SK-N-MC (cell line): ENCODE measurements around the gene FARS2.
"Not testable (repeated sequence)": the region's sequence is repeated elsewhere in the genome, so short reads cannot be mapped to it uniquely, and the experiment has no call there.

Experiments used
- DNase-seq: peaks from one replicate; pipeline ENCODE4 v3.0.0-alpha.2; 2011; ENCODE audit warnings: low read depth, low spot score
- H3K27ac ChIP-seq: fragments of 200-600 bp; sonication (generic); 2 replicates; pipeline ENCODE4 v1.5.1; 2016; ENCODE audit warnings: mixed run types
- H3K36me3 ChIP-seq: fragments of 200-600 bp; sonication (generic); 2 replicates; pipeline ENCODE4 v1.6.1; 2017; ENCODE audit warnings: antibody characterized with exemption, low read length, mixed read lengths; ENCODE audit not compliant: insufficient read depth
- H3K4me3 ChIP-seq: fragments of 200-600 bp; sonication (generic); 2 replicates; pipeline ENCODE4 v1.5.1; 2016
- H3K9ac ChIP-seq: fragments of 200-600 bp; sonication (generic); 2 replicates; pipeline ENCODE4 v1.8.0; 2017; ENCODE audit warnings: mixed run types, mixed read lengths; ENCODE audit not compliant: insufficient read length
- H3K9me3 ChIP-seq: fragments of 200-600 bp; sonication (generic); 2 replicates; pipeline ENCODE4 v1.6.1; 2017; ENCODE audit warnings: low read depth, mild to moderate bottlenecking, antibody characterized with exemption, low read length, moderate library complexity, mixed read lengths
- EZH2 ChIP-seq: fragments of 200-600 bp; sonication (generic); IDR thresholded peaks from one replicate; pipeline ENCODE4 v1.6.1; 2017; ENCODE audit warnings: antibody characterized with exemption
- FOXP2 ChIP-seq: optimal IDR thresholded peaks from 2 replicates; pipeline ENCODE3; 2011; ENCODE audit warnings: mild to moderate bottlenecking, moderate library complexity; ENCODE audit not compliant: insufficient read depth; ENCODE audit errors: extremely low read length, control extremely low read depth
- POLR2AphosphoS5 ChIP-seq: IDR thresholded peaks from 2 replicates; pipeline ENCODE4 v1.6.1; 2012; ENCODE audit warnings: mild to moderate bottlenecking, low read depth, low read length, borderline replicate concordance

The FARS2 gene

DNA sequence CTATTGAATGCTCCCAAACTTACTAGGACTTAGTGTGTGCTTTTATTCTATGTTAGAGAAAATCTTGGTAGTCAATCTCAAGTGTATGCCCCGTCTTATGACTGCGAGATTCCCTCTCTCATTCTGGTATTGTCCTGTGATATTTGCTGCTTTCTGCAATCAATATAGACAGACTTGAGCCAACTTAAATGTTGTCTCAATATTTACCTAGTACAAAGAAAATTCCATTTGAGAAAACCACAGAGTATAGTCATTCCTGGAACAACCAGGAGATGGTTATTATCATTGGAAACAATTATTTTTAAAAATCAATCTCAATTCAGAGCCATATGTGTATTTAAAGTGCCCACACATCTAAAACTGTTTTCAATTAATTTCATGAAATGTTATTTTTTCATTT is 415.4 kb downstream of the FARS2 start:
- H3K4me3 ChIP-seq = no peak overlapping the region
- H3K27ac ChIP-seq = no peak overlapping the region
- no peak for TF ChIP-seq POLR2AphosphoS5
- no peak for TF ChIP-seq EZH2
- no peak for TF ChIP-seq FOXP2
- no peaks in the 10 kb centered on the region for H3K36me3 ChIP-seq
- H3K9me3 ChIP-seq = no peaks in the 10 kb centered on the region
- DNase-seq = no peak
- no peak overlapping the region for H3K9ac ChIP-seq

- Histone ChIP-seq H3K9me3 (no peaks in the 10 kb centered on the region), H3K27ac (no peak overlapping the region), H3K36me3 (no peaks in the 10 kb centered on the region), H3K9ac (no peak overlapping the region), H3K4me3 (no peak overlapping the region)
- DNase-seq = no peak
- no peak for TF ChIP-seq POLR2AphosphoS5
- TF ChIP-seq FOXP2 = no peak
- TF ChIP-seq EZH2 = no peak
These were observed 416.1 kb downstream of the FARS2 start for GRCh38 chr6:5677219-5678000.

DNA sequence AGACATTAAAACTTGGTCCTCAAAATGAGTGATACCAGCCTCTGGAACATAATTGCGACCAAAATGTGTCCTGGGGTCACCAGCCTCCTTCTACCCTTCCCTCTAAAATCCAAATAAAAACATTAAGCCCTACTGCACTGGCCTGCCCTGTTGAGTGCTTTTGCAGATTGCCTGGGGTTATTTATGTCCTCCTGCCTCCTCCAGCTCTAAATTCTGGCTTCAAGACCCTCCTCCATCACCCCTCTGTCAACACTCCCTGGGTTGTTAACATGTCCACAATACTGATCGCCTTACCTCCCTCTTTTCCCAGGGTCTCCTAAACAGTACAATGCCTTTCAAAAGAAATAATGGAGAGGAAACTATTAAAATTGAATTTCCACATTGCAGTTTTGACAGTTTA is 418.0 kb downstream of the FARS2 start:
- no peaks in the 10 kb centered on the region for H3K9me3 ChIP-seq
- no peak for TF ChIP-seq POLR2AphosphoS5
- TF ChIP-seq FOXP2 = no peak
- no peak for TF ChIP-seq EZH2
- no peak overlapping the region for H3K9ac ChIP-seq
- no peak for DNase-seq
- H3K36me3 ChIP-seq = no peaks in the 10 kb centered on the region
- no peak overlapping the region for H3K4me3 ChIP-seq
- no peak overlapping the region for H3K27ac ChIP-seq

GRCh38 chr6:5679691-5680090 is 418.4 kb downstream of the FARS2 start:
- Histone ChIP-seq H3K9ac (no peak overlapping the region), H3K36me3 (no peaks in the 10 kb centered on the region), H3K27ac (no peak overlapping the region), H3K9me3 (no peaks in the 10 kb centered on the region), H3K4me3 (no peak overlapping the region)
- TF ChIP-seq POLR2AphosphoS5 = no peak
- TF ChIP-seq EZH2 = no peak
- TF ChIP-seq FOXP2 = no peak
- DNase-seq = no peak

GRCh38 chr6:5680095-5680494 is 418.8 kb downstream of the FARS2 start:
- Histone ChIP-seq H3K27ac (no peak overlapping the region), H3K9ac (no peak overlapping the region), H3K36me3 (no peaks in the 10 kb centered on the region), H3K9me3 (no peaks in the 10 kb centered on the region), H3K4me3 (no peak overlapping the region)
- TF ChIP-seq FOXP2 = no peak
- no peak for TF ChIP-seq EZH2
- no peak for TF ChIP-seq POLR2AphosphoS5
- no peak for DNase-seq

- H3K9ac ChIP-seq = no peak overlapping the region
- no peaks in the 10 kb centered on the region for H3K36me3 ChIP-seq
- no peak for DNase-seq
- H3K27ac ChIP-seq = no peak overlapping the region
- H3K9me3 ChIP-seq = no peaks in the 10 kb centered on the region
- no peak for TF ChIP-seq EZH2
- no peak for TF ChIP-seq FOXP2
- TF ChIP-seq POLR2AphosphoS5 = no peak
- H3K4me3 ChIP-seq = no peak overlapping the region
These were observed 420.2 kb downstream of the FARS2 start for GRCh38 chr6:5681480-5681879.

DNA sequence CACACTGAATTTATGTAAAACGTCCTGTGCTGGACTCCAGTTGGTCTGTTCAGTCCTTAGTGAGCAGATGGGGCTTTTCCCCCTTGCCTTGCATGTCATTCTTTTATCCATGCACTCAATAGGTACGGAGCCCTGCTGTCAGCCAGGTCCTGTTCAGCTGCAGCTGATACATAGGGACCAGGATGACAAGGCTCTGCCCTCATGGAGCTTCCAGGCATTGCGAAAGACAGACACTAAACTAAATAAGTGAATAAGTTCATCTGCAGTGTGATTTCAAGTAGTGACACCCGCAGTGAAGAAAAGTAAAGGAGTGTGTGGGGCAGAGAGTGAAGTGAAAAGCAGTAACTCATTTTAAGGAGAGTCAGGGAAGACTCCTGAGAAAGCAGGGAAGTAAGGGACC is 421.2 kb downstream of the FARS2 start:
- Histone ChIP-seq H3K9ac (no peak overlapping the region), H3K36me3 (no peaks in the 10 kb centered on the region), H3K9me3 (no peaks in the 10 kb centered on the region), H3K4me3 (no peak overlapping the region), H3K27ac (no peak overlapping the region)
- DNase-seq = no peak
- TF ChIP-seq FOXP2 = no peak
- no peak for TF ChIP-seq POLR2AphosphoS5
- TF ChIP-seq EZH2 = no peak

GRCh38 chr6:5683747-5684146 is 422.4 kb downstream of the FARS2 start:
- not testable (repeated sequence) for H3K27ac ChIP-seq, H3K9ac ChIP-seq, H3K36me3 ChIP-seq, H3K4me3 ChIP-seq, DNase-seq, H3K9me3 ChIP-seq
